GM19467 (cell line): Measurements from ENCODE around the gene ALG11.
"Not testable (repeated sequence)": the region's sequence is repeated elsewhere in the genome, so short reads cannot be mapped to it uniquely, and the experiment has no call there.

Experiments
- ATAC-seq: cut with Tn5 transposase; IDR thresholded peaks from one replicate; pipeline ENCODE4 v1.9.1; 2021; ENCODE audit warnings: mild to moderate bottlenecking, moderate library complexity; ENCODE audit not compliant: unreplicated experiment

The ALG11 gene, protein sequence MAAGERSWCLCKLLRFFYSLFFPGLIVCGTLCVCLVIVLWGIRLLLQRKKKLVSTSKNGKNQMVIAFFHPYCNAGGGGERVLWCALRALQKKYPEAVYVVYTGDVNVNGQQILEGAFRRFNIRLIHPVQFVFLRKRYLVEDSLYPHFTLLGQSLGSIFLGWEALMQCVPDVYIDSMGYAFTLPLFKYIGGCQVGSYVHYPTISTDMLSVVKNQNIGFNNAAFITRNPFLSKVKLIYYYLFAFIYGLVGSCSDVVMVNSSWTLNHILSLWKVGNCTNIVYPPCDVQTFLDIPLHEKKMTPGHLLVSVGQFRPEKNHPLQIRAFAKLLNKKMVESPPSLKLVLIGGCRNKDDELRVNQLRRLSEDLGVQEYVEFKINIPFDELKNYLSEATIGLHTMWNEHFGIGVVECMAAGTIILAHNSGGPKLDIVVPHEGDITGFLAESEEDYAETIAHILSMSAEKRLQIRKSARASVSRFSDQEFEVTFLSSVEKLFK

GRCh38 chr13:52011632-52012511 lies at the start of gene ALG11:
TSS of gene ALG11 (plus strand) at chr13:52012398. CDS start at chr13:52012419, 21 bp downstream.
- ATAC-seq, result peak; percentile 100

- no peak for ATAC-seq
These were observed 46.0 kb upstream of the ALG11 start for GRCh38 chr13:51966186-51966585.

GRCh38 chr13:51967482-51968446 lies 44.4 kb upstream of the ALG11 start:
- ATAC-seq, result no peak

DNA sequence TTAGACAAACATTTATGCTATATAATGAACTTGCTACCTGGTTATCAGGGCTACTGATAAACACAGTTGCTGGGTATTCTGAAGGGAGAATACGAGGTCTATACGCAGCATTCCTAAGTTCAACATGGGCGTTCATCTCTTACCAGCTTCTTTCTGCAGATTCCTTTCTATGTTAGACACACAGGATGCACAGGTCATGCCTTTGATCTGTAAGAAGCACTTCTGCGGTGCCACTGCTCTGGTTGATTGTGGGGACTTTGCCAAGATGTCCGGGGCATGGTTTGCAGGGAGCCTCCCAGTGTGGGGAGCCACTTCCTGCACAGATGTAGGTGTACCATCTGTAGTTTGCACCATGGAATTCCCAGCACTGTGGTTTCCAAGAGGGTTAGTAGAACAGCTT lies 41.8 kb upstream of the ALG11 start:
- ATAC-seq, result no peak

DNA sequence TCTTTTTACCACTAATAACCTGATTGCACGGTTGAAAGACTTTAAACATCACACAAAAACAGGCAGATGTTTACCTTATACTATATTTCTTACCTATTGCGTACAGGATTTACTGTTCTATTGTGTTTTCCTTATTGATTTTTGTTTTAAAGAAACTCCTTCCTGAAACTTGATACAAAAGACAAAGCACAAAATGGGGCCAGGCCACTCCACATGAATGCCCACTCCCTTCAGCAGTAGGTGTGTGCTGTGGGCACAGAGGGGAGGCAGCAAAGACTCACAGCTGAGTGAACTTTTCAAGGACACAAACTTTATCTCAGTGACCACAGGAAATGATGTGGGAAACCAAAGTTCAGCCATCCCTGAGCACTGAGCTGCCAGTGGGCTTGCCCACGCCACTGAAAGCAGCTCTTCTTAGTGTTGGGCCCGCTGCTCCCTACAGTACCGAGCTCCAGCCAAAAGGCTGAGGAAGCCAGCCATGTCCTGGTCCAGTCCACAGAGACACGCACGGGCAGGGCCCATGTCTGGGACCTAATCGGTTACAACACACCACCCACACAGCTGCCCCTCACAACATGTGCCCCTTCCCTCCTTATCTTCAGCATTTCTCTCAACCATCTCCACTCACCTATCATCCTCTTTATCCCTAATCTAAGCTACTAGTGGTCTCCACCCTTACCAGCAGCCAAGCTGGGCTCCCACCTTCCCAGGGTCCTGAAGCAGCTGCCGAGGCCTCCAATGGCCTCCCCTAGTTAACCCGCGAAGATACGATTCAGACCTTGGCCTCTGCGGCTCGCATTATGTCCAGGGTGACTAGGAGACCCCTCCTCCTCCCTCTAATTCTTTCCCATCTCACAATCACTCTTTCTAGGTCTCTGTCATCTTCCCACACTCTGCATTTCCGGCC lies 40.4 kb upstream of the ALG11 start:
- no peak for ATAC-seq

DNA sequence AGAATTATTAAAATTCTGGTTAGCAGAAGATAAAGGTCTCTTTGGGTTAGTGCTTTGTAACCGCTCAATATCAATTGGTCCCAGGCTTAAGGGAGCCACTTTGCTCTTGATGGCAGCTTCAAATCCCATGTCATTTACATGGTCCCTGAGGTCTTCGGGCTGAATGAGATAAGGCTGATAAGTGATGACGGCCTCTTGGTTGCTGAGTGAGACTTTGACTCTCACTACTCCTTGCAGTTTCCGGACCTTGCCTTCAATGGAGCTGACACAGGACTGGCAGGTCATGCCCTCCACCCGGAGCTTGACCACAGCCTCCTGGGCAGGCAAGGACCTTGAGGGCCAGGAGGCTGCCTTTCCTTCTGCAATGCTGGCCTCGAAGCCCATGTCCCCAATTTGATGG lies 37.7 kb upstream of the ALG11 start:
- ATAC-seq, result no peak

DNA sequence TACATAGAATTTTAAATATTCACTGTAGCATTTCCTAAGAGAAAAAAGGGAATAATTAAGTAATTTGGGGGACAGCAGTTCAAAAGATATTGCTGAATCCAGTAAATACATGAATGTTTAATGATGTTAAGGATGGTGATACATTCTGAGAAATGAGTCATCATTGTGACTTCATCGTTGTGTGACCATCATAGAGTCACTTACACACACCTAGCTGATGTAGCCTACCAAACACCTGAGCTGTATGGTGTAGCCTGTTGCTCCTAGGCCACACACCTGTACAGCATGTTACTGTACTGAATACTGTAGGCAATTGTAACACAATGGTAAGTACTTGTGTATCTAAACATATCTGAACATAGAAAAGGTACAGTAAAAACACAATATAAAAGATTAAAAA lies 35.8 kb upstream of the ALG11 start:
- ATAC-seq, result no peak

DNA sequence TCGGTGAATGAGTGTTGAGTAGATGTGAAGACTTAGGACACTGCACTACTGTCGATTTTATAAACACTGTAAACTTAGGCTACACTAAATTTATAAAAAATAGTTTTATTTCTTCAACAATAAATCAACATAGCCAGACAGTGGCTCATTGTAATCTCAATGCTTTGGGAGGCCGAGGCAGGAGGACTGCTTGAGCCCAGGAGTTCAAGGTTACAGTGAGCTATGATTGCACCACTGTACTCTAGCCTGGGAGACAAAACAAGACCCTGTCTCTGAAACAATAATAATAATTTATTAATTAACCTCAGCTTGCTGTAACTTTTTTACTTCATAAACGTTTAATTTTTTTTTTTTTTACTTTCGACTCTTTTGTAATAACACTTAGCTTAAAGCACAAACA lies 35.3 kb upstream of the ALG11 start:
- no peak for ATAC-seq

DNA sequence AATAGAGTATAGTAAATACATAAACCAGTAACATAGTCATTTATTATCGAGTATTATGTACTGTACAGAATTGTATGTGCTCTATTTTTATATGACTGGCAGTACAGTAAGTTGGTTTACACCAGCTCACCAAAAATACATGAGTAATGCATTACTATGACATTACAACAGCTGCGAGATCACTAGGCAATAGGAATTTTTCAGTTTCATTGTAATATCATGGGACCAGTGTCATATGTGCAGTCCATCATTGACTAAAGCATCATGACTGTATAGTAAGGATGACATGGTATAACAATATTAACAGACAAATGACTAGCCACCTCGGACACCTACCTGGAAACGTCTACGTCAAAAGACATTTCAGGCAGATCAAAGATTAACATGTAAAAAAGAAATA lies 34.6 kb upstream of the ALG11 start:
- ATAC-seq, result no peak

- no peak for ATAC-seq
These were observed 33.2 kb upstream of the ALG11 start for GRCh38 chr13:51978796-51979556.

GRCh38 chr13:51980908-51981307 lies 31.3 kb upstream of the ALG11 start:
- ATAC-seq, result no peak

GRCh38 chr13:51981355-51981754 lies 30.8 kb upstream of the ALG11 start:
- no peak for ATAC-seq

DNA sequence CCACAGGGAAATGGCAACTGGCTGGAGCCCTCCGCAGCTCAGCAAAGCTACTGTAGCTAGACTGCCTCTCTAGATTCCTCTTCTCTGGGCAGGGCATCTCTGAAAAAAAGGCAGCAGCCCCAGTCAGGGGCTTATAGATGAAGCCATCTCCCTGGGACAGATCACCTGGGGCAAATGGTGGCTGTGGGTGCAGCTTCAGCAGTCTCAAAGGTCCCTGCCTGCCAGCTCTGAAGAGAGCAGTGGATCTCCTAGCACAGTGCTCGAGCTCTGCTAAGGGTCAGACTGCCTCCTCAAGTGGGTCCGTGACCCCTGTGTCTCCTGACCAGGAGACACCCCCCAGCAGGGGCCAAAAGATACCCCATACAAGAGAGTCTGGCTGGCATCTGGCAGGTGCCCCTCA lies 28.9 kb upstream of the ALG11 start:
- not testable (repeated sequence) for ATAC-seq

GRCh38 chr13:51984904-51985303 lies 27.3 kb upstream of the ALG11 start:
- ATAC-seq, result not testable (repeated sequence)

- no peak for ATAC-seq
These were observed 23.1 kb upstream of the ALG11 start for GRCh38 chr13:51988988-51989618.

DNA sequence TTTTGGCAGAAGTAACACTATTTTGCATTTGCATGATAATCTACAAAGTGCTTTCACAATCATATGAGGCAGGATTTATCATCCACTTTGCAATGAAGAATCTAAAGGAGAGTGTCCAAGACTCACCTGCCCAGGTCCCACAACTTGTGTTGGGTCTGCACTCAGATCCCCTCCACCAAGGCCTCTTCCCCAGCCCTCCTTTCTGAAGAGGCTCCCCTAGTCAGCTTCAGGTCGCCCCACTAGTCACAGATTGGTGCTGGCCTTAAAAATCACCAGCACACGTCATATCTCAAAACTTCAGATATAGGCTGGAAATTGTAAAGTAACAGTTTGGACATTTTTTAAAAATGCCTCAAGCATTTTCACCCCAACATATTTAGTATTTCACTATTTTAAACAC lies 18.5 kb upstream of the ALG11 start:
- no peak for ATAC-seq

DNA sequence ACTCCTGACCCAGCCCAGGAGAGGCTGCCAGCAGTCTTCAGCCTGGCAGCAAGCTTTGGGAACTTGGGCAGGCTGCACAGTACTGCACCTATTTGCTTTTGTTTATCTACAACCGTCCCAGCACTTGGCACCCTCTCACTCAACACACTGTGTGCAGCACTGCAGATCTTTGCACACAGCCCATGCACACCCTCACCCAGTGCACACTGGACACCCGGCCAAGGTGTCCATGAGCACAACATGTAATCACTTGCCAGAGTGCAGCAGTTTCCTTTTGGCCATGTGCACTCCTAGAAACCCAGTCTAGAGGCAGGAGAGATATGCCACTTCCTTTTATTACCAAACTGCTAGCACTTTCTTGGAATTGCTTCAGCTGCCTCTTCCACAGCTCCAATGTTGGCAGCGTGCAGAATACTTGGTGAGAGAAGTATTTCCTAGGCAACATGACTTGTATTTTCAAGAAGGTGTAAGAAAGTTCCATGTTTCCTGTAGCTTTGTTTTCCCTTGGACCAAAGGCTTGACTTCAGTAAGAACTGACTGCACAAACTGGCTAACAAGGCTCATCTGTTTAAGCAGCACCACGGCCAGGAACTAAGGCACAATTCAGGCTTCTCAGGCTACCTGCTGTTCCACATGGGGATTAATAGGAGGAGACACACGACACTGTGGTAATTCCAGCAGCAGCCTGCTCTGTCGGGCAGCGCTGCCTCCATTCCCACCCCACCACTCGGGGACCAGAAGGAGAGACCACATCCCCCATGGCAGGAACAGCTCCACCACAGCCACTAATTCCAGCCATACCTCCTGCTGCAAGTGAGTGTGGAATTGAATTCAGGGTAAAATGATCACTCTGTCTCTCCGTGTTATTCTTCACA lies 16.3 kb upstream of the ALG11 start:
- no peak for ATAC-seq
